ENCODE results near the gene CDKL5.

DNA sequence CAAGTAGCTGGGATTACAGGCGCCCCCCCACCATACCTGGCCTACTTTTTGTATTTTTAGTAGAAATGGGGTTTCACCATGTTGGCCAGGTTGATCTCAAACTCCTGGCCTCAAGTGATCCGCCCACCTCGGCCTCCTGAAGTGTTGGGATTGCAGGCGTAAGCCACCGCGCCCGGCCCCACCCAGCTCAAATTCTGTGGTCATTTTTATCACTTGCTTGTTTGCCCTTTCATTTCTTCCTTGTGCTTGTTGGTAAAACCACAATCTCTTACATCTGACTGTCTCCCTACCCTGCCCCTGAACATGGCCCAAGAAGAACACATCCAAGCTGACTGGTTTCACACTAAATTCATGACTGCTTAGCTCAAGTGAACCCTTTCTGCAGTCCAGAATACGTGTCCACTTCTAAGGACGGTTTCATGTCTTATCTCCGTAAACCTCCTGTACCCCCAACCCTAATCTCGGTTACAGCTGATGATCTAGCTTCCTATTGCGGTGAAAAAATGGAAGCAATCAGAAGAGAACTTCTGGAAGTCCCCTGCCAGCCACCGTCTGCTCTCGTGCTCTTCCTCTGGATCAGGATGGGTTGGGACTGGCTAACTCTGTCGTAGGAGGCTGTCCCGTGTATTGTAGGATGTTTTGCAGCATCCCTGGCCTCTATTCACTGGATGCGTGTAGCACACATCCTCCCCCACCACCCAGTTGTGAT lies 251.9 kb downstream of the CDKL5 start:
- TF ChIP-seq, protein P1, sequence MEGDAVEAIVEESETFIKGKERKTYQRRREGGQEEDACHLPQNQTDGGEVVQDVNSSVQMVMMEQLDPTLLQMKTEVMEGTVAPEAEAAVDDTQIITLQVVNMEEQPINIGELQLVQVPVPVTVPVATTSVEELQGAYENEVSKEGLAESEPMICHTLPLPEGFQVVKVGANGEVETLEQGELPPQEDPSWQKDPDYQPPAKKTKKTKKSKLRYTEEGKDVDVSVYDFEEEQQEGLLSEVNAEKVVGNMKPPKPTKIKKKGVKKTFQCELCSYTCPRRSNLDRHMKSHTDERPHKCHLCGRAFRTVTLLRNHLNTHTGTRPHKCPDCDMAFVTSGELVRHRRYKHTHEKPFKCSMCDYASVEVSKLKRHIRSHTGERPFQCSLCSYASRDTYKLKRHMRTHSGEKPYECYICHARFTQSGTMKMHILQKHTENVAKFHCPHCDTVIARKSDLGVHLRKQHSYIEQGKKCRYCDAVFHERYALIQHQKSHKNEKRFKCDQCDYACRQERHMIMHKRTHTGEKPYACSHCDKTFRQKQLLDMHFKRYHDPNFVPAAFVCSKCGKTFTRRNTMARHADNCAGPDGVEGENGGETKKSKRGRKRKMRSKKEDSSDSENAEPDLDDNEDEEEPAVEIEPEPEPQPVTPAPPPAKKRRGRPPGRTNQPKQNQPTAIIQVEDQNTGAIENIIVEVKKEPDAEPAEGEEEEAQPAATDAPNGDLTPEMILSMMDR (IDR thresholded peaks at IDR 0.05), result no peak
- no peak for TF ChIP-seq POLR2AphosphoS5 (IDR thresholded peaks at IDR 0.05)
- no peak for TF ChIP-seq POLR2A (IDR thresholded peaks at IDR 0.05)
